Glomerular visceral epithelial cell (primary cell): ENCODE data around the gene TNFRSF12A.
"Not testable (repeated sequence)": the region's sequence is repeated elsewhere in the genome, so short reads cannot be mapped to it uniquely, and the experiment has no call there.

Source experiments
- DNase-seq: peaks from one replicate; pipeline ENCODE4 v3.0.0-alpha.2; 2016; ENCODE audit errors: extremely low spot score

The TNFRSF12A gene

GRCh38 chr16:3065742-3066439, 45.7 kb downstream of the TNFRSF12A start:
- no peak for DNase-seq

- no peak for DNase-seq
Measured at GRCh38 chr16:3066440-3066748, 46.2 kb downstream of the TNFRSF12A start.

GRCh38 chr16:3068487-3068886, 48.3 kb downstream of the TNFRSF12A start:
- DNase-seq: no peak

GRCh38 chr16:3069146-3069545, 49.0 kb downstream of the TNFRSF12A start:
- DNase-seq: not testable (repeated sequence)

- no peak for DNase-seq
Measured at GRCh38 chr16:3070608-3071111, 50.5 kb downstream of the TNFRSF12A start.

GRCh38 chr16:3071655-3072054, 51.5 kb downstream of the TNFRSF12A start:
- DNase-seq: no peak
